Epithelial cell of proximal tubule (primary cell): ENCODE measurements around the gene IQUB. TPM values are rescaled to one million over a fixed set of nuclear protein-coding genes. Genes with fewer than 3 reads are reported as not detected.
"Not testable (repeated sequence)": the region's sequence is repeated elsewhere in the genome, so short reads cannot be mapped to it uniquely, and the experiment has no call there.

Experiments
- DNase-seq: peaks from one replicate; pipeline ENCODE4 v3.0.0-alpha.2; 2011; ENCODE audit warnings: low read depth
- H3K4me3 ChIP-seq: 2 replicates; pipeline ENCODE4 v1.5.1; 2011; ENCODE audit warnings: low read depth, mild to moderate bottlenecking, low read length
- total RNA-seq: library from RNA; depleted of rRNA; stranded (reverse); fragments of >200 nt; gene quantifications from 2 replicates; pipeline ENCODE4 v1.2.3, GENCODE V29; 2015
- TF ChIP-seq, protein P1 (sequence below): conservative IDR thresholded peaks from 2 replicates; pipeline ENCODE4 v1.5.1; 2012; ENCODE audit warnings: low read depth, mild to moderate bottlenecking, low read length

IQUB gene
- total RNA-seq, 1 donor from 2014 or later = under 0.01 TPM

DNA sequence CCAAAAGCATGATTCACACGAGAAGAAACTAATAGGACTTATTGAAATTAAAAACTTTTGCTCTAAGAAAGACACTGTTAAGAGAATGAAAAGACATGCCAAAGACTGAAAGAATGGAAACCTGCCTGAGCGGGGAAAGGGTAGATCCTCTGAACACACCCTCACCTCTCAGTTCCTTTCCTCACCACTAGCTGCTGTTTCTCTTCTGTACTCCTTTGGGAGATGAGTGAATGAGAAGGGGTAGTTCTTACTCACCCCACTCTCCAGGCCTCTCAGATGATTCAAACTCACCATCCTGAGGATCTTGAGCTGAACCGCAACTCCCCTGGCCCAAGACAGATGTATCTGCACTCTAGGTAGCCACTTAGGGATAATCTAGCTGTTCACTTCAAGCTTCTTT lies 41.9 kb downstream of the IQUB start:
- TF ChIP-seq, protein P1, sequence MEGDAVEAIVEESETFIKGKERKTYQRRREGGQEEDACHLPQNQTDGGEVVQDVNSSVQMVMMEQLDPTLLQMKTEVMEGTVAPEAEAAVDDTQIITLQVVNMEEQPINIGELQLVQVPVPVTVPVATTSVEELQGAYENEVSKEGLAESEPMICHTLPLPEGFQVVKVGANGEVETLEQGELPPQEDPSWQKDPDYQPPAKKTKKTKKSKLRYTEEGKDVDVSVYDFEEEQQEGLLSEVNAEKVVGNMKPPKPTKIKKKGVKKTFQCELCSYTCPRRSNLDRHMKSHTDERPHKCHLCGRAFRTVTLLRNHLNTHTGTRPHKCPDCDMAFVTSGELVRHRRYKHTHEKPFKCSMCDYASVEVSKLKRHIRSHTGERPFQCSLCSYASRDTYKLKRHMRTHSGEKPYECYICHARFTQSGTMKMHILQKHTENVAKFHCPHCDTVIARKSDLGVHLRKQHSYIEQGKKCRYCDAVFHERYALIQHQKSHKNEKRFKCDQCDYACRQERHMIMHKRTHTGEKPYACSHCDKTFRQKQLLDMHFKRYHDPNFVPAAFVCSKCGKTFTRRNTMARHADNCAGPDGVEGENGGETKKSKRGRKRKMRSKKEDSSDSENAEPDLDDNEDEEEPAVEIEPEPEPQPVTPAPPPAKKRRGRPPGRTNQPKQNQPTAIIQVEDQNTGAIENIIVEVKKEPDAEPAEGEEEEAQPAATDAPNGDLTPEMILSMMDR = no peak
- no peak for DNase-seq
- no peak overlapping the region for H3K4me3 ChIP-seq

DNA sequence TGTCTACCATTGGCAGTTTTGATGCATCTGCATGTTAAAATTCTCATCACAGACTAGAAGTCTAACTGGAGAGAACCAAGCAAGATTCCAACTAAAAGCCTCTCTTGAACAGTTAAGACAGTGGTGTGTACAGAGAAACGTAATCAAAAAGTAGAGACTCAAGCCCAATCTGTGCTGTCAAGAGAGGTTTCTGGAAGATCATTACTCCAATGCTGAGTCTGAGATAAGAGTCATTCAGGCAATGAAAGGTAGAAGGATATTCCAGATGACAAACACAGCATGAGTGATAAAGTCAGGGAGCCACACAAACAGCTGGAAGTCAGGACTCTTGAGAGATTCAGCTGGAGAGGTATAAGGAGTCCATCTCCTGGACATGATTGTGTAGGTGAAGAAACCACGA lies 48.7 kb downstream of the IQUB start:
- no peak overlapping the region for H3K4me3 ChIP-seq
- TF ChIP-seq, protein P1 = no peak
- no peak for DNase-seq

DNA sequence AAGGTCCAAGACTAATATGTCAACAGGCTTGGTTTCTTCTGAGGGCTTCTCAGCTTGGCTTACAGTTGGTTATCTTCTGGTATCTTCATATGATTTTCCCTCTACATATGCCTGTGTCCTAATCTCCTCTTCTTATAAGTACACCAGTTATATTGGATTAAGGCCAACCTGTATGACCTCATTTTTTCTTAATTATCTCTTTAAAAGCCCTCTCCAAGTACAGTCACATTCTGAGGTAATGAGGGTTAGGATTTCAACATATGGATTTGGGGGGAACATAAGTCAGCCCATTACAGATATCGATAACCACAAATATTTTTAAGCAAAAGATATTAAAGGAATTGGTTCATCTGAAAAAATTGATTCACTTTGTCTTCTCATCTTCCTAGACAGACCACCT lies 49.2 kb downstream of the IQUB start:
- TF ChIP-seq, protein P1 = no peak
- no peak overlapping the region for H3K4me3 ChIP-seq

DNA sequence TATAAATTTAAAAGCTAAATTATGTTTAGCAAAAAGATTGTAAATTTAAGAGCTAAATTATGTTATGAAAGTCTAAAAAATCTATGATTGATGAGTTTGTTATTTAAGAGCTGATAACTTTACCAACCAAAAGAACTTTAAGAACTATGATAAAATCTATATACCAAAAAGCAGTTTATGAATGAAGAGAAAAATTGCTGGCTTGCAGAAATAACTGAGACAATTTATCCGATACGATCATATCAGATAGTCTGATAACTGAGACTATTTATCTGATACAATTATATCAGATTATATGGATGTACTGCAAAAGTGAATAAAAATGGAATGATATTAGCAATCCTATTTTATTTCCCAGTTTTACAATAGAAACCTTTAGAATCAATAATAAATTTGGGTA lies 50.2 kb downstream of the IQUB start:
- no peak for DNase-seq
- H3K4me3 ChIP-seq = no peak overlapping the region
- TF ChIP-seq, protein P1 = no peak

More for the DNA sequence above, 49.2 kb downstream of the IQUB start:
- no peak for DNase-seq

DNA sequence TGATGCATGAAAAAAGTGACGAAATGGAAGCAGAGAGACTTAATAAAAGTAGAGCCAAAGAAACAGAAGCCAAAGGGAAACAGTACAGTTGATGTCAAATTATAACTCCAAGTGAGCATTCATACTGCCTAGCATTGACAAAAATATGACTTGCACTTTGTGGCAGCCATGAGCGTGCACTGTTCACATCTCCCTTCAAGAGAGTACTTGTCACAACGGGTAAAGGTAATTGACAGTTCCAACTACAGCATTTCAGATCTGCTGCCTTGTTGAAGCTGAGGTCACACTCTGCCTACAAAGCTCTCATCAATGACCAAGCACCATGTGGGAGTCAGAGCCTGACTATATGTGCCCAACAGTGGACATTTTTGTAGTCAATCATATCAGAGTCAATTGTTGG lies 54.3 kb downstream of the IQUB start:
- no peak overlapping the region for H3K4me3 ChIP-seq
- no peak for DNase-seq
- TF ChIP-seq, protein P1 = no peak

DNA sequence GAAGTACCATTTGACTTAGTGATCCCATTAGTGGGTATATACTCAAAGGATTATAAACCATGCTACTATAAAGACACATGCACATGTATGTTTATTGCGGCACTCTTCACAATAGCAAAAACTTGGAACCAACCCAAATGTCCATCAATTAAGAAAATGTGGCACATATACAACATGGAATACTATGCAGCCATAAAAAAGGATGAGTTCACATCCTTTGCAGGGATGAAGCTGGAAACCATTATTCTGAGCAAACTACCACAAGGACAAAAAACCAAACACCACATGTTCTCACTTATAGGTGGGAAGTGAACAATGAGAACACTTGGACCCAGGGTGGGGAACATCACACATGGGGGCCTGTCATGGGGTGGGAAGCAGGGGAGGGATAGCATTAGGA lies 56.3 kb downstream of the IQUB start:
- not testable (repeated sequence) for H3K4me3 ChIP-seq, DNase-seq

DNA sequence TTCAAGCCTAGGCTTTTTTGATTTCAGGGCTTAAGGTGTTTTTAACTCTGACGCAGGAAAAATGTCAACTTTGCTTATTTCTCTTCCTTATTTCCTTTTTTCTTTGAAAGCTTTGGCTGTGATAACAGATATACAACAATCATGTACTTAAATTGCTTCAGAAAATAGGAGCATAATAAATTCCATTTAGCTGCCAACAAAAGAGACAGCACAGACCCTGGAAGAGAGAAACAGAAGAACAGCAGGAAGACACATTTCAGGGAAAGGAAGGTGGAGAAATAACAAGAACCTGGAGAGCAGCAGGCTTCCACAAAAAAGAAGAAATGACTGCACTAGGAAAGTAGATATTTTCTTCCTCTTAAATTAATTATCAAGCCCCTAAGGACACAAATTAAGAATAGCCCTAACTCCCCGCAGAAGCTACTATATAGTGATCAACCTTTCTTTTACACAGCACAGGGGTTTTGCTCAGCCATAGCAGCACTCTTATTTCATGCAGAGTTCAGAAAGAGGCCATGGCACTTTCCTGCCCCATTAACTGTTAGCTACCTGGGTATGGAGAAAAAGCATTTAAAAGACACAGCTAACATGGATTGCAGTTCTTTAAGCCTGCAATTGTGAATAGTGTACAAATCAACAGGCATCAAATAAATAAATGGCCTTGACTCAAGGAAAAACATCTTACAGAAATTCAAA lies 61.5 kb downstream of the IQUB start:
- H3K4me3 ChIP-seq = no peak overlapping the region

More for the DNA sequence above, 61.5 kb downstream of the IQUB start:
- TF ChIP-seq, protein P1 = no peak
- no peak for DNase-seq
